Measurements from ENCODE around the gene STPG1. TPM values are rescaled to one million over a fixed set of nuclear protein-coding genes. Genes with fewer than 3 reads are reported as not detected.
A peak's percentile ranks its signal among the peaks of the same experiment; 100 is the strongest.
"Not testable (repeated sequence)": the region's sequence is repeated elsewhere in the genome, so short reads cannot be mapped to it uniquely, and the experiment has no call there.

STPG1 gene, protein sequence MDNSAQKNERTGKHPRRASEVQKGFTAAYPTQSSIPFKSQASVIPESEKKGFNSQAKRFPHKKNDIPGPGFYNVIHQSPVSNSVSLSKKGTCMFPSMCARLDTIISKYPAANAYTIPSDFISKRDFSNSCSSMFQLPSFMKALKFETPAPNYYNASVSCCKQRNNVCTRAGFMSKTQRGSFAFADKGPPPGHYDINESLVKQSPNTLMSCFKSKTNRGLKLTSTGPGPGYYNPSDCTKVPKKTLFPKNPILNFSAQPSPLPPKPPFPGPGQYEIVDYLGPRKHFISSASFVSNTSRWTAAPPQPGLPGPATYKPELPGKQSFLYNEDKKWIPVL
- total RNA-seq (2014; rRNA removed) (12.8 and 14.9 TPM in 2 replicates), Bru-seq, nascent RNA (percentile 64 among the genes with signal in this experiment), BruChase-seq, experiment 1, labeled RNA remaining after a 6-hour chase (percentile 58 among the genes with signal in this experiment), BruChase-seq, experiment 2, labeled RNA remaining after a 2-hour chase (percentile 53 among the genes with signal in this experiment)
- long read RNA-seq, transcript STPG1-202 (9 exons, 2,715 nt), result major isoform, 6 of 19 reads
- long read RNA-seq, partial matches to known transcripts, result 1 of 19 reads
- long read RNA-seq, other reads (novel, unspliced or antisense), result 12 of 19 reads

DNA sequence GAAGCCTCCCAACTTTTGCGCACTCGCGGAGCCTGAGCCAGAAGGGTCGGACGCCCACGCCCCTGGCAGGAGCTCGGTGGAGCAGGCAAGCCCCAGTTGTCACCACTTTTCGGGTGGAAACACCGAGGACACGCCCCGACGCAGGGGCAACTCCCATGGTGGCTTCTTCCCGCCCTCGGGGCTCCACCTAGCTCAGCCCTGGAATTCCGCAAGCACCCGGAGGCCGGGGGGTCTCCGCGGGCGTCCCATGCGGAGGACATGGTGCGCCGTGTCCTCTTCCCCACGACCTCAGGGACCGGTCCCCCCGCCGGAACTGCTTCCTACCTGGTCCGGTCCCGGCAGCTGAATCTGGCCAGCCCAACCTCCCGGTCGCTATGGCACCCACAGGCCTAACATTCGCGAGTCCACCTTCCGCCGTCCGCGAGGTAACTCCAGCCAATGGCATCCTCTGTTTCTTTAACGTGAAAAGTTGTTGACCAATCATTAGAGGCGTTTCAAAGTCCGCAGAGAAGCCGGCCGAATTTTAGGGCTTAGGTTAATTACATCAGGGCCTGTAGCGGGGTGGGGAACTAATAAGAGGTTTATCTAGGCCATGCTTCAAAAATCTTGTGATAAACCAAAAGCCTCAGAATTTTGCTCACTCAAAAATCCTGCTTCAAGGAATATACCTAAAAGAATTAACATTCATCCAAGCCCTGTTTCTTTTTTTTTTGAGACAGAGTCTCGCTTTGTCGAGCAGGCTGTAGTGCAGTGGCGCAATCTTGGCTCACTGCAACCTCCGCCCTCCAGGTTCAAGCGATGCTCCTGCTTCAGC is at the start of gene STPG1:
Gene STPG1, minus strand, starts transcription at position 433 of the 814 bp plus-strand sequence. CDS start 12,394 bp downstream, outside the sequence.
- TF ChIP-seq, protein P1, sequence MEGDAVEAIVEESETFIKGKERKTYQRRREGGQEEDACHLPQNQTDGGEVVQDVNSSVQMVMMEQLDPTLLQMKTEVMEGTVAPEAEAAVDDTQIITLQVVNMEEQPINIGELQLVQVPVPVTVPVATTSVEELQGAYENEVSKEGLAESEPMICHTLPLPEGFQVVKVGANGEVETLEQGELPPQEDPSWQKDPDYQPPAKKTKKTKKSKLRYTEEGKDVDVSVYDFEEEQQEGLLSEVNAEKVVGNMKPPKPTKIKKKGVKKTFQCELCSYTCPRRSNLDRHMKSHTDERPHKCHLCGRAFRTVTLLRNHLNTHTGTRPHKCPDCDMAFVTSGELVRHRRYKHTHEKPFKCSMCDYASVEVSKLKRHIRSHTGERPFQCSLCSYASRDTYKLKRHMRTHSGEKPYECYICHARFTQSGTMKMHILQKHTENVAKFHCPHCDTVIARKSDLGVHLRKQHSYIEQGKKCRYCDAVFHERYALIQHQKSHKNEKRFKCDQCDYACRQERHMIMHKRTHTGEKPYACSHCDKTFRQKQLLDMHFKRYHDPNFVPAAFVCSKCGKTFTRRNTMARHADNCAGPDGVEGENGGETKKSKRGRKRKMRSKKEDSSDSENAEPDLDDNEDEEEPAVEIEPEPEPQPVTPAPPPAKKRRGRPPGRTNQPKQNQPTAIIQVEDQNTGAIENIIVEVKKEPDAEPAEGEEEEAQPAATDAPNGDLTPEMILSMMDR (conservative IDR thresholded peaks at IDR 0.05; ENCODE audit: low read depth, low read length), result no peak
- TF ChIP-seq EZH2 (IDR thresholded peaks at IDR 0.05; ENCODE audit: low read length, unreplicated experiment) (no peak), EZH2phosphoT487 (IDR thresholded peaks at IDR 0.05; ENCODE audit: borderline replicate concordance, low read length) (no peak)
- H2AFZ ChIP-seq (ENCODE audit: low read length), result peak within 1 kb of the TSS; percentile 78
- H3K4me1 ChIP-seq (ENCODE audit: insufficient read depth, low read length), result peaks cover 76% of the 10 kb centered on the region
- peaks cover 4% of the 10 kb centered on the region for H3F3A ChIP-seq (ENCODE audit: low read length, unreplicated experiment)
- no TSS peak for BruUV-seq (replicated peaks)
- peak within 1 kb of the TSS; percentile 81 for H3K9ac ChIP-seq (ENCODE audit: low read length)
- peak within 1 kb of the TSS; percentile 74 for H3K4me3 ChIP-seq (ENCODE audit: low read length)
- no peaks in the 10 kb centered on the region for H3K9me3 ChIP-seq (ENCODE audit: low read length)
- peak; percentile 98 for DNase-seq
- peak within 1 kb of the TSS; percentile 91 for H3K4me2 ChIP-seq (ENCODE audit: low read length)
- no peaks in the 10 kb centered on the region for H4K20me1 ChIP-seq (ENCODE audit: low read length)
- no peaks in the 10 kb centered on the region for H3K9me2 ChIP-seq (replicated peaks; ENCODE audit: low read length)
- ChIA-PET CTCF (interaction anchor here (0.6 to 1.1 kb wide), 3 partner anchors 98 to 211 kb away, joined by 3 to 4 read pairs (median 3); no protein-coding TSS in a partner anchor), POLR2A (ENCODE audit: unreplicated experiment) (interaction anchor here (0.5 kb wide), 1 partner anchor 63 kb away, joined by 5 read pairs; no protein-coding TSS in a partner anchor)
- H3K36me3 ChIP-seq (ENCODE audit: low read depth, low read length), result no peaks in the 10 kb centered on the region
- intact Hi-C loops (cut with micrococcal nuclease), result loop anchor here (2.0 kb wide), 1 partner anchor 19 kb away; no protein-coding TSS in a partner anchor
- peaks cover 51% of the 10 kb centered on the region for H3K79me2 ChIP-seq (ENCODE audit: low read length)
- no peaks in the 10 kb centered on the region for H3K27me3 ChIP-seq (ENCODE audit: low read length)
- H3K27ac ChIP-seq (ENCODE audit: low read length), result peak within 1 kb of the TSS; percentile 84
- ATAC-seq, result peak; percentile 24

DNA sequence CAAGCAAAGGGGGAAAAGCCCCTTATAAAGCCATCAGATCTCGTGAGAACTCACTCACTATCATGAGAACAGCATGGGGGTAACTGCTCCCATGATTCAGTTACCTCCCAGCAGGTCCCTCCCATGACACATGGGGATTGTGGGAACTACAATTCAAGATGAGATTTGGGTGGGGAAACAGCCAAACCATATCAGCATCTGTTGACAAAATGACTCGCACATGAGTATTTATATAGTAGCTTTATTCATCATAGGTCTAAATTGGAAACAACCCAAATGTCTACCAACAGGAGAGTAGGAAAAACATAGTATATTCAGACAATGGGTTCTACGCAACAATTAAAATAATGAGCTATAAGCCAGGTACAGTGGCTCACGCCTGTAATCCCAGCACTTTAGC is 48.5 kb upstream of the STPG1 start:
- H3K4me3 ChIP-seq (ENCODE audit: low read length); H3K9me2 ChIP-seq (replicated peaks; ENCODE audit: low read length); H3F3A ChIP-seq (ENCODE audit: low read length, unreplicated experiment); H2AFZ ChIP-seq (ENCODE audit: low read length); H3K27me3 ChIP-seq (ENCODE audit: low read length); BruUV-seq (replicated peaks); H3K9me3 ChIP-seq (ENCODE audit: low read length); H3K9ac ChIP-seq (ENCODE audit: low read length); H3K4me2 ChIP-seq (ENCODE audit: low read length); H3K4me1 ChIP-seq (ENCODE audit: insufficient read depth, low read length); H4K20me1 ChIP-seq (ENCODE audit: low read length); POLR2A ChIA-PET (ENCODE audit: unreplicated experiment); H3K79me2 ChIP-seq (ENCODE audit: low read length): not testable (repeated sequence)
- CTCF ChIA-PET, result interaction anchor here (0.6 to 1.0 kb wide), 2 partner anchors 116 to 312 kb away, joined by 4 to 8 read pairs; no protein-coding TSS in a partner anchor
- Histone ChIP-seq H3K27ac (ENCODE audit: low read length) (peak overlapping the region; percentile 71), H3K36me3 (ENCODE audit: low read depth, low read length) (peaks cover 36% of the 10 kb centered on the region)
- intact Hi-C loops (cut with micrococcal nuclease), result loop anchor here (5.0 kb wide), 1 partner anchor 45 kb away; the partner anchor contains the start of gene NIPAL3
- peak; percentile 88 for DNase-seq
- ATAC-seq, result peak; percentile 93
